Inflammatory macrophage treated with lipopolysaccharide for 1 hour (primary cell): ENCODE measurements around the gene CDH16.
"Not testable (repeated sequence)": the region's sequence is repeated elsewhere in the genome, so short reads cannot be mapped to it uniquely, and the experiment has no call there.

Experiments
- DNase-seq, 2 donors: peaks; one replicate each; pipeline ENCODE4 v3.0.0-alpha.2; 2020 to 2022

The CDH16 gene

GRCh38 chr16:66908116-66908515, 10.6 kb downstream of the CDH16 start:
- no peak for DNase-seq

DNA sequence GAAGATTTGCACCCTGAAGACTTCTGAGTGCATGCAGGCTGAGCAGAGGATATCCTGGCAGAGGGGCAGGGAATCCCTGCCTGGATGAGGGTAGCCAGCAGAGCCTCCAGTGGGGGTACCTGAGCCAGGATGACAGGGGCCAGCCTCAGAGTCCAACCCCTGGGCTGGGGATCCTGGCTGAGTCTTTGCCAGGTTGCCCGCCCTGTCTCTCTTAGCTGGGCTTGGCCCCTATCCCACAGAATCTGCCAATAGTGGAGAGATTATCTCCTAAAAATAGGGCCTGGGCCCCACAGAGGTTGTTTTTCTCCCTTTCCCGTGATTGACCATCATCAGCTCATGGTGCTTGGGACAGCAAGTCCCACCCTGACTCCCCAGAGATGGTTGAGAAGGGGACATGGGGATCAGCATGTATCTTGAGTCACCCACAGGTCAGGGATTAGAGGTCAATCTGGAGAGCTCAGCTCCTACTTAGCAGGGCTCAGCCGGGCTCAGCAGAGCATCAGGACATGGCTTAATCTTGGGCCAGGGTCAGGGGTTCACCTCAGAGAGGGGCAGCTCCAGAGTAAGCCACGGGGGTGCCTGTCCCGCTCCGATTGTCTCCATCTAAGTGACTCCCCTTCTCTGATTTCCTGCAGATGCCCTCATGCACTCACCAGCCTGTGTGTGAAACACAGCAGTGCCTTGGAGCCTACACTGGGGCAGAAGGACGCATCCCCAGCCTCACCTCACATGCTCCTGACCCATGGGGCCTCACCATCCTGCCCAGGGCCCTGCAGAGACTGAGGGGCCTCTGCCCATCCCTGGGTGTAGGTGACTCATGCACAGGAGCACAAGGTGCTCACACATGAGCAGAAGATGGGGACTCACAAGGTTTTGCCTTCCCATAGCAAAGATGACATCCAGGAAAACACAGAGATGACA, 11.5 kb downstream of the CDH16 start:
- DNase-seq: no peak

- no peak for DNase-seq
These were observed 12.8 kb downstream of the CDH16 start for GRCh38 chr16:66905633-66906539.

GRCh38 chr16:66904846-66905632, 13.6 kb downstream of the CDH16 start:
- no peak for DNase-seq

GRCh38 chr16:66904428-66904845, 14.2 kb downstream of the CDH16 start:
- no peak for DNase-seq

DNA sequence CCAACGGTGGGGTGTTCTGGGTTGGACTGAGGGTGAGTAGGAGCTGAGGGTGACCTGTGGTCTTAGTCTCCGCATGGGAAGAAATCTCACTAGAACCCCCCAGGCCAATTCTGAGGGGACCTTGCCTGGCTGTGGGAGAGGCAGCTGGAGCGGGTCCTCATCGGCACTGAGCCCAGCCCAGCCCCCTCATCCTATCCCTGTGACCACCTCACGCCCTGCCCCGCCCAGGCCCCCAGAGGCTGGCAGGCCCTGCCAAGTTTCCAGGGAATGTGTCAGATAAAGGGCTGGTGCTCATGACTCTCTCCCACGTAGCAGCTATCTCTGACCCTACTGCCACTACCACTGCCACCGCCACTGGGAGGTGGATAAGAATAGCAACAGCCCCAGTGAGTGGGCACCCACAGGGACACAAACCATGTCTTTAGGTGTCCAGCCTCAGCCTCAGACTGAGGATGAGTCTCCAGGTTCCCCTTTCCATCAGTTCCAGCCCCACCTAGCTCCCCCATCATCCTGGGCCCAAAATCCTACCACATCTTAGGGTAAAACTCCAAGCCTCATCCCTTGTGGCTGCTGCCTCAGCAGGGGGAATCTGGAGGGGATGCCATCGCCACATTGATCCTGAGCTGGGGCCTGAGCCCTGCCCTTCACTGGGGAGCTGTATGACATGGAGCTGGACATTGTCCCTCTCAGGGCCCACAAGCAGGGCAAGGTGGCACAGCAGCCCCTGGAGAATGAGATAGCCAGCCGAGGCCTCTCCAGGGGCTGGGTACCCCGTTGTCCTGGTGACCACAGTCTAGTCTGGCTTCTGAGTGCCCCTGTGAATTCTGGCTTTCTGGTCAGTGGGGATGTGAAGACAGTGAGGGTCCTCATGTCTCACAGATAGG, 14.9 kb downstream of the CDH16 start:
- DNase-seq: no peak

DNA sequence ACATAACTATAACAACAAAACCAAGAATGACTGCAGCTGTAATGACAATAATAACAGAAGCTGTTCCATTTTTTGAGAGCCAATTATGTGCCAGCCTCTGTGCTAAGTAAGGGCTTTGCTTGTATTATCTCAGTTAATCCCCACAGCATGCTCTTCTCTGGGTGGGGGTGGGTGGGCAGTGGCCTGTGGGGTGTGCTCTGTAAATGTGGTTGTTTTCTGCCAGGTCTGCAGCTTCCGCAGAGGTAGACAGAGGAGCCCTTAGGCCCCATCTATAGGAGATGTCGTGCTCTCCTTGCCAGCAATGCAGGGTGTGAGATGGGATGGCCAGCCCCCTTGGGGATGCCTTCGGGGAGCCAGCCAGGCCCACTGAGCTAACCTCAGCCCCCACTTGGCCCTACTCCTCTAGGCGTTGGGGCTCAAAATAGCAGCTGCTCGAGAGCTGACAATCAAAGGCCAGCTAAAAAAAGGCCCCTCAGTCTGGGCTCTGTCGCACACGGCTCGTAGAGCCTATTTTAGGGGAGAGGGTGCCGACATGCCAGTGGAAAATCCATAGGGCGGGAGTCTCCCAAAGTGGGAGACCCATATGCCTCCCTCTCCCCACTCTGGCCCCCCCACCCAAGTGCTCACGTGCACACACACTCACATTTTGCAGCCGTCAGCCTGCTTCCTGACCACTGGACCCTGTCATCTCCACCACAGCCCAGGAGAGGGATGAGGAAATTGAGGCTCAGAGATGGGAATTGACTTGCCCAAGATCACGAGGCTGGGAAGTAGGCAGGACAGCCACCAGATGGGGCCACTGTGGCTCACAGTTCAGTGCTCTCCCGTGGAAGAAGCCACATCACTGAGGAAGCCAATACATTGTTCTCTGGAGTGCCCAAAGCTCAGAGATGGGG, 15.8 kb downstream of the CDH16 start:
- no peak for DNase-seq

GRCh38 chr16:66901626-66902025, 17.1 kb downstream of the CDH16 start:
- DNase-seq: no peak

GRCh38 chr16:66900721-66901441, 17.8 kb downstream of the CDH16 start:
- DNase-seq: no peak

DNA sequence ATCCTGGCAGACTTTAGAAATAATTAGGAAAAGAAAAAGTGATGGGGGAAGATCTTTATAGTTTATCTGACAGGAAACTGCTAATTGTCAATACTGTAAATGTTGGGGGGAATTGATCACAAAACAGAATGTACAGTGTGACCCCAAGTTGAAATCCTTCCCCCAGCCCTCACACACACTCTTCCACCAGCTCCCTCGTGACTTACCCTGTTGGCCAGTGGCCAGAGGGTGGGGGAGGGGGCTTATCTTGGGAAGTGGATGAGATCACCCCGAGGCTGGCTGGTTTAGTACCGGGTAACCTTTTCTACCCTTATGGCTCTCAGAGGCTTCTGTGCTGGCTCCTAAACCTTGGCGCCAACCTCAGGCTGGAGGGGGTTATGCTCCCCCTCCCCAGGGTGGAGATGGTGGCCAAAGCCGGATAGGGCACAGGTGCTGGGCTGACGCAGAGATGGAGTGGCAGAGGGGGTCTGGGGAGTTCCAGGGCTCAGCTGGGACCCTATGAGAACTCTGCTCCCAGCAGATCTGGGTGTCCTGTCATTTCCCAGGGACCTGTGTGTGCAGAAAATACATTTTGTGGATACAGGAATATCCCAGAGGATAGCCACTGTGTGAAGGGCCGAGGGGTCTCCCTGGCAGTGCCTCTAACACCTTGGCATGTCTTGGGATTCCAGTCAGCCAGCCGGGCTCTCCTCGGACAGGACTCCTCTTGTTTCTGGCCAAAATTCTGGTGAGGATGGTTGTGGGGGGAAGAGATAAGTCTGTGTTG, 18.6 kb downstream of the CDH16 start:
- DNase-seq: peak in 1 of 2 donors; percentile 17

- no peak for DNase-seq
These were observed 19.3 kb downstream of the CDH16 start for GRCh38 chr16:66899310-66899944.

GRCh38 chr16:66898933-66899309, 19.8 kb downstream of the CDH16 start:
- DNase-seq: no peak

DNA sequence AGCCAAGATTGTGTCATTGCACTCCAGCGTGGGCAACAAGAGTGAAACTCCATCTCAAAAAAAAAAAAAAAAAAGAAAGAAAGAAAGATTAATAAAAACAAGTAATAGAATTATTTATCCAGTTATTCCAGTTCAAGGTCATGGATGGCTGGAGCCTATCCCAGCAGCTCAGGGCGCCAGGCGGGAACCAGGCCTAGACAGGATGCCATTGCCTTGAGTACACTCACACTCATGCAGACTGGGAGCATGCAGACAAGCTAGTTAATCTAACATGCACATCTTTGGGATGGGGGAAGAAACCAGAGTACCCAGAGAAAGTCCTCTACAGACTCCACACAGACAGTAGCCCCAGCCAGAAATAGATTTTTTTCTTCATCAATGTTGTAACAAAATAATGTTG, 20.5 kb downstream of the CDH16 start:
- DNase-seq: no peak

GRCh38 chr16:66896682-66897081, 22.0 kb downstream of the CDH16 start:
- not testable (repeated sequence) for DNase-seq

- DNase-seq: no peak
These were observed 22.7 kb downstream of the CDH16 start for GRCh38 chr16:66895999-66896398.

DNA sequence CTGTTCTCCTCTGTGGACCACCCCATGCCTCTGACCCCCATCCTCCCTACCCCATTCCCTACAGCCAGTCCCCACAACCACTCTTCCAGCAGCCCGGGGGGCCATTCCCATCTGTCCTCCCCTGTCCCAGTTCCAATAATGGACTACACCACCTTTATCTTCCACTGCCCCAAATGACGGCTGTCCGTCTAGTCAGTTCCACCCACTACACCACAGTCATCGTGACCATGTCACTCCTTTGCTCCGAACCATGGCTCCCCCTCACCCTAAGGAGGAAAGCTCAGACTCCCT, 23.1 kb downstream of the CDH16 start:
- DNase-seq: no peak

- peak; percentile 60 to 83 for DNase-seq
These were observed 23.6 kb downstream of the CDH16 start for GRCh38 chr16:66894948-66895688.

DNA sequence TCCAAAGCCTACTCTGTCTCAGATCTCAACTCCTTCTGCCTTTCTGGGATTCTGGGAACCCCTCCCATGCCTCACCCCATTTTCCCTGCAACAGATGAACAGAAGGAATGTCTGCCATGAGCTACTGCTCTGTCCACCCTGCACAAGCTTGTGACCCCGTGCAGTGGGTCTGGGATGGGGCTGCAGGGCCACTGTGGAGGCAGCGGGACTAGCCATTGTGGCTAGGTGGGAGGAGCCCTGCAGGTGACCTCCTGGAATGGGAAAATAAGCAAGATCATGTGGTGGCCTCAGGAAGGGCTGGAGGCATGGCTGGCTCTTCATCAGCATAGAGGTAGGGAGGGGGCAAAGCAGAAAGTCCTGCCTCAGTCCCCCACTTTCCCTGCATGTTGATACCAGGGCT, 24.6 kb downstream of the CDH16 start:
- no peak for DNase-seq
